ENCODE measurements around the gene HDAC4. TPM values are rescaled to one million over a fixed set of nuclear protein-coding genes. Genes with fewer than 3 reads are reported as not detected.

Gene HDAC4
- total and polyA plus RNA-seq, 7 donors: 7.9 to 329 (median 129) TPM

- TF ChIP-seq, protein P1, sequence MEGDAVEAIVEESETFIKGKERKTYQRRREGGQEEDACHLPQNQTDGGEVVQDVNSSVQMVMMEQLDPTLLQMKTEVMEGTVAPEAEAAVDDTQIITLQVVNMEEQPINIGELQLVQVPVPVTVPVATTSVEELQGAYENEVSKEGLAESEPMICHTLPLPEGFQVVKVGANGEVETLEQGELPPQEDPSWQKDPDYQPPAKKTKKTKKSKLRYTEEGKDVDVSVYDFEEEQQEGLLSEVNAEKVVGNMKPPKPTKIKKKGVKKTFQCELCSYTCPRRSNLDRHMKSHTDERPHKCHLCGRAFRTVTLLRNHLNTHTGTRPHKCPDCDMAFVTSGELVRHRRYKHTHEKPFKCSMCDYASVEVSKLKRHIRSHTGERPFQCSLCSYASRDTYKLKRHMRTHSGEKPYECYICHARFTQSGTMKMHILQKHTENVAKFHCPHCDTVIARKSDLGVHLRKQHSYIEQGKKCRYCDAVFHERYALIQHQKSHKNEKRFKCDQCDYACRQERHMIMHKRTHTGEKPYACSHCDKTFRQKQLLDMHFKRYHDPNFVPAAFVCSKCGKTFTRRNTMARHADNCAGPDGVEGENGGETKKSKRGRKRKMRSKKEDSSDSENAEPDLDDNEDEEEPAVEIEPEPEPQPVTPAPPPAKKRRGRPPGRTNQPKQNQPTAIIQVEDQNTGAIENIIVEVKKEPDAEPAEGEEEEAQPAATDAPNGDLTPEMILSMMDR (IDR thresholded peaks at IDR 0.05): no peak
- Histone ChIP-seq H3K4me1 (peaks cover 17% of the 10 kb centered on the region), H3K9me3 (no peaks in the 10 kb centered on the region), H3K27ac (peak overlapping the region; percentile 30), H3K27me3 (ENCODE audit: insufficient read depth in 3 of 3, low read length in 2 of 3) (no peaks in the 10 kb centered on the region), H3K36me3 (ENCODE audit: insufficient read depth in 1 of 2, low read depth in 1 of 2) (peaks cover 0 to 89% of the 10 kb centered on the region in 2 donors), H3K4me3 (no peak overlapping the region)
- DNase-seq (no peak), ATAC-seq (peak in 1 of 4 donors; percentile 7)
- WGBS, 3 donors: 89 to 91% (median 90%) methylated on average over 24 to 25 of the region's 25 CpGs
- intact Hi-C loops (cut with DNase I): loop anchor here in 1 of 2 donors (2.0 kb wide), 1 partner anchor 16 kb away; no protein-coding TSS in a partner anchor
Measured at GRCh38 chr2:239114616-239115265, 286.1 kb downstream of the HDAC4 start.

- Histone ChIP-seq H3K27me3 (ENCODE audit: insufficient read depth in 3 of 3, low read length in 2 of 3) (no peaks in the 10 kb centered on the region), H3K4me1 (peaks cover 17% of the 10 kb centered on the region), H3K9me3 (no peaks in the 10 kb centered on the region), H3K36me3 (ENCODE audit: insufficient read depth in 1 of 2, low read depth in 1 of 2) (peaks cover 0 to 94% of the 10 kb centered on the region in 2 donors), H3K4me3 (no peak overlapping the region), H3K27ac (peak overlapping the region; percentile 30)
- intact Hi-C loops (cut with DNase I): loop anchor here in 1 of 2 donors (2.0 kb wide), 1 partner anchor 17 kb away; no protein-coding TSS in a partner anchor
- TF ChIP-seq, protein P1 (IDR thresholded peaks at IDR 0.05): no peak
- WGBS, 3 donors: 21 to 41% (median 25%) methylated on average over 9 of the region's 9 CpGs
- no peak for DNase-seq
- ATAC-seq: no peak
Measured at GRCh38 chr2:239114119-239114581, 286.7 kb downstream of the HDAC4 start.

- 47 to 60% (median 52%) methylated on average over 8 of the region's 8 CpGs for WGBS, 3 donors
- H3K9me3 ChIP-seq: no peaks in the 10 kb centered on the region
- H3K4me3 ChIP-seq: no peak overlapping the region
- intact Hi-C loops (cut with DNase I): loop anchor here in 1 of 2 donors (2.0 kb wide), 1 partner anchor 17 kb away; no protein-coding TSS in a partner anchor
- ATAC-seq: no peak
- no peak for DNase-seq
- no peak overlapping the region for H3K27ac ChIP-seq
- H3K36me3 ChIP-seq (ENCODE audit: insufficient read depth in 1 of 2, low read depth in 1 of 2): peaks cover 0 to 95% of the 10 kb centered on the region in 2 donors
- peaks cover 17% of the 10 kb centered on the region for H3K4me1 ChIP-seq
- no peaks in the 10 kb centered on the region for H3K27me3 ChIP-seq (ENCODE audit: insufficient read depth in 3 of 3, low read length in 2 of 3)
- TF ChIP-seq, protein P1 (IDR thresholded peaks at IDR 0.05): no peak
Measured at GRCh38 chr2:239113615-239114014, 287.2 kb downstream of the HDAC4 start.

DNA sequence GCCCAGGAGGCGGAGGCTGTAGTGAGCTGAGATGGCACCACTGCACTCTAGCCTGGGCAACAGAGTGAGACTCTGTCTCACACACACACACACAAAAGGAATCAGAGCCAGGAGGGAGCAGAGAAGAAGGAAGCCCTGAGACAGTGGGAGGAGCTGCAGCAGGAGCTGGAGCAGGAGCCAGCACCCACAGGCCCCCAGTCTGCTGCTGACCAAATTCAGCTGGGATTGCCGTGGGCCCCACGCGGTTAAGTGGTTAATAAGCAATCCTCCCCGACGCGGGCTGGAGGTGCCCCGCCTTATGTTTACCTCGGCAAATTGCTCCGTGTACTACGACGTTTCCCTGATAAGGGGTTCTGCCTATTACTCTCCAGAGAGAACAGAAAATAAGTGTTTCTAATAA is 287.6 kb downstream of the HDAC4 start:
- DNase-seq (no peak), ATAC-seq (no peak)
- WGBS, 3 donors: 47 to 64% (median 52%) methylated on average over 12 of the region's 12 CpGs
- H3K4me1 ChIP-seq: peaks cover 17% of the 10 kb centered on the region
- intact Hi-C loops (cut with DNase I): no loop called here
- H3K36me3 ChIP-seq (ENCODE audit: insufficient read depth in 1 of 2, low read depth in 1 of 2): peaks cover 0 to 95% of the 10 kb centered on the region in 2 donors
- H3K9me3 ChIP-seq: no peaks in the 10 kb centered on the region
- H3K4me3 ChIP-seq: no peak overlapping the region
- TF ChIP-seq, protein P1 (IDR thresholded peaks at IDR 0.05): no peak
- H3K27me3 ChIP-seq (ENCODE audit: insufficient read depth in 3 of 3, low read length in 2 of 3): no peaks in the 10 kb centered on the region
- no peak overlapping the region for H3K27ac ChIP-seq

Data from psoas muscle (tissue), 8 donors.